ENCODE data around the gene DLG3. TPM values are rescaled to one million over a fixed set of nuclear protein-coding genes. Genes with fewer than 3 reads are reported as not detected.
A peak's percentile ranks its signal among the peaks of the same experiment; 100 is the strongest.

The DLG3 gene
- total RNA-seq, 1 experiment from 2014 or later: 48.4 TPM

- peaks cover 63 to 73% of the 10 kb centered on the region in 2 experiments for H3K4me1 ChIP-seq (ENCODE audit: control insufficient read depth in 1 of 2, insufficient read depth in 2 of 2, low read length in 2 of 2)
- H2AFZ ChIP-seq (ENCODE audit: low read depth, low read length, poor library complexity, severe bottlenecking): no peak overlapping the region
- ChIA-PET POLR2A (no interaction called here), RAD21 (ENCODE audit: low non-redundant PET in 1 of 2, low total read pairs in 2 of 2, uncharacterized antibody in 2 of 2, unreplicated experiment in 2 of 2) (no interaction called here), CTCF (interaction anchor here (1.1 kb wide), 1 partner anchor 189 kb away, joined by 4 read pairs; no protein-coding TSS in a partner anchor)
- intact Hi-C loops (cut with micrococcal nuclease): loop anchor here (2.0 kb wide), 1 partner anchor 22 kb away; no protein-coding TSS in a partner anchor
- H4K20me1 ChIP-seq (ENCODE audit: insufficient read depth): no peaks in the 10 kb centered on the region
- peaks cover 16% of the 10 kb centered on the region; the same call in 1 of the 2 replicates for H3K79me2 ChIP-seq (ENCODE audit: insufficient read depth, low read length)
- no peaks in the 10 kb centered on the region for H3K36me3 ChIP-seq (ENCODE audit: control insufficient read depth in 1 of 2, insufficient read depth in 2 of 2, low read length in 2 of 2)
- no peak for ATAC-seq
- H3K27ac ChIP-seq (ENCODE audit: low read depth, low read length): peak overlapping the region; percentile 27; the same call in 1 of the 2 replicates
- H3K27me3 ChIP-seq (ENCODE audit: insufficient read depth, low read length): no peaks in the 10 kb centered on the region
- no peaks in the 10 kb centered on the region for H3K9me2 ChIP-seq (ENCODE audit: insufficient read depth)
- peak overlapping the region in 1 of 2 experiments; percentile 44; a peak in 1 of 4 replicates for H3K4me3 ChIP-seq (replicated peaks in 1 of 2; ENCODE audit: low read depth in 1 of 2, low read length in 2 of 2)
- no peaks in the 10 kb centered on the region for H3K9me3 ChIP-seq (ENCODE audit: control insufficient read depth in 1 of 2, insufficient read depth in 1 of 2, low read depth in 1 of 2, low read length in 2 of 2)
- TF ChIP-seq ATF3 (IDR thresholded peaks at IDR 0.05) (no peak), TCF7L2 (IDR thresholded peaks at IDR 0.05; ENCODE audit: borderline replicate concordance, extremely low read depth, insufficient read depth, insufficient read length) (no peak), MAX (IDR thresholded peaks at IDR 0.05) (no peak), SRF (IDR thresholded peaks at IDR 0.05; ENCODE audit: low read depth) (no peak), ELF1 (IDR thresholded peaks at IDR 0.05; ENCODE audit: borderline replicate concordance, low read depth) (no peak), EZH2 (IDR thresholded peaks at IDR 0.05) (no peak), FOSL1 (IDR thresholded peaks at IDR 0.05; ENCODE audit: low read depth) (no peak), CBX3 (IDR thresholded peaks at IDR 0.05; ENCODE audit: low read depth) (no peak), POLR2AphosphoS5 (IDR thresholded peaks at IDR 0.05; ENCODE audit: low read depth, low read length) (no peak), SP1 (IDR thresholded peaks at IDR 0.05; ENCODE audit: low read depth) (no peak), EZH2phosphoT487 (IDR thresholded peaks at IDR 0.05; ENCODE audit: borderline replicate concordance) (no peak), ZNF274 (IDR thresholded peaks at IDR 0.05; ENCODE audit: low read depth, low read length) (no peak), ZBTB33 (IDR thresholded peaks at IDR 0.05; ENCODE audit: extremely low read depth, insufficient replicate concordance, low read length) (no peak), CEBPB (IDR thresholded peaks at IDR 0.05; ENCODE audit: low read depth) (no peak), JUND (IDR thresholded peaks at IDR 0.05) (no peak), POLR2A (IDR thresholded peaks at IDR 0.05; ENCODE audit: borderline replicate concordance, extremely low read depth, insufficient read depth, insufficient read length) (no peak), EGR1 (IDR thresholded peaks at IDR 0.05; ENCODE audit: low read depth) (no peak), SIN3A (IDR thresholded peaks at IDR 0.05; ENCODE audit: low read depth) (no peak), CTCF (IDR thresholded peaks at IDR 0.05 in 2 of 3, conservative IDR thresholded peaks at IDR 0.05 in 1 of 3; ENCODE audit: borderline replicate concordance in 1 of 3, insufficient read depth in 1 of 3, low read depth in 2 of 3, low read length in 2 of 3) (no peak)
- DNase-seq (ENCODE audit: low read depth, low spot score): no peak
- no TSS peak for BruUV-seq (replicated peaks)
- H3K4me2 ChIP-seq (ENCODE audit: low read length): peak overlapping the region; percentile 75
- H3K9ac ChIP-seq (ENCODE audit: low read length): peak overlapping the region; percentile 57
Observed at GRCh38 chrX:70476166-70476933, 31.7 kb downstream of the DLG3 start.
